GM21367 (cell line): ENCODE measurements around the gene CTXND2.

Experiments used
- ATAC-seq: cut with Tn5 transposase; IDR thresholded peaks from one replicate; pipeline ENCODE4 v1.9.1; 2021; ENCODE audit not compliant: unreplicated experiment

CTXND2 gene

GRCh38 chr1:150955280-150955679 is 68.3 kb downstream of the CTXND2 start:
- no peak for ATAC-seq

GRCh38 chr1:150957666-150958065 is 70.7 kb downstream of the CTXND2 start:
- ATAC-seq = no peak

GRCh38 chr1:150960646-150961045 is 73.7 kb downstream of the CTXND2 start:
- ATAC-seq = no peak

- ATAC-seq = no peak
Measured at GRCh38 chr1:150961756-150962155, 74.8 kb downstream of the CTXND2 start.
